Osteoblast (primary cell): ENCODE data around the gene CROCC2. TPM values are rescaled to one million over a fixed set of nuclear protein-coding genes. Genes with fewer than 3 reads are reported as not detected.

Experiments
- DNase-seq: peaks from one replicate; pipeline ENCODE4 v3.0.0; 2011; ENCODE audit warnings: low spot score, mixed read lengths; ENCODE audit not compliant: insufficient read length; ENCODE audit errors: missing footprints
- H2AFZ ChIP-seq: 2 replicates; pipeline ENCODE4 v1.6.0; 2011; ENCODE audit warnings: mild to moderate bottlenecking, low read length
- H3K27ac ChIP-seq: 2 replicates; pipeline ENCODE4 v1.5.1; 2011; ENCODE audit warnings: mild to moderate bottlenecking, low read depth, low read length, moderate library complexity
- H3K27me3 ChIP-seq: 2 replicates; pipeline ENCODE4 v1.6.0; 2012; ENCODE audit warnings: mild to moderate bottlenecking, control low read depth, inconsistent platforms, low read length, moderate library complexity; ENCODE audit not compliant: insufficient read depth
- H3K36me3 ChIP-seq: 2 replicates; pipeline ENCODE4 v1.5.1; 2011; ENCODE audit warnings: mild to moderate bottlenecking, low read length, control low read depth, moderate library complexity; ENCODE audit not compliant: insufficient read depth
- H3K4me1 ChIP-seq: 2 replicates; pipeline ENCODE4 v1.5.1; 2011; ENCODE audit warnings: mild to moderate bottlenecking, low read length, control low read depth, moderate library complexity; ENCODE audit not compliant: insufficient read depth
- H3K4me2 ChIP-seq: 2 replicates; pipeline ENCODE4 v1.6.0; 2011; ENCODE audit warnings: mild to moderate bottlenecking, low read length; ENCODE audit not compliant: insufficient read depth
- H3K4me3 ChIP-seq: fragments of 200-600 bp; sonication (generic); 3 replicates; pipeline ENCODE4 v1.5.1; 2012; ENCODE audit warnings: mild to moderate bottlenecking, low read length, inconsistent platforms; ENCODE audit not compliant: insufficient read depth
- H3K79me2 ChIP-seq: 2 replicates; pipeline ENCODE4 v1.6.0; 2012; ENCODE audit warnings: mild to moderate bottlenecking, low read length, control low read depth, inconsistent platforms; ENCODE audit not compliant: insufficient read depth
- H3K9me3 ChIP-seq: 2 replicates; pipeline ENCODE4 v1.5.1; 2011; ENCODE audit warnings: low read depth, low read length, control low read depth
- H4K20me1 ChIP-seq: 2 replicates; pipeline ENCODE4 v1.6.0; 2012; ENCODE audit warnings: mild to moderate bottlenecking, low read length, control low read depth; ENCODE audit not compliant: insufficient read depth
- CTCF ChIP-seq: IDR thresholded peaks from 2 replicates; pipeline ENCODE4 v1.5.1; 2011; ENCODE audit warnings: mild to moderate bottlenecking, low read depth, low read length, moderate library complexity; ENCODE audit errors: extremely low read depth
- total RNA-seq: library from RNA; depleted of rRNA; stranded (reverse); fragments of >200 nt; gene quantifications from 2 replicates; pipeline ENCODE4 v1.2.3, GENCODE V29; 2012

CROCC2 gene
- total RNA-seq, 1 donor = under 0.01 TPM

DNA sequence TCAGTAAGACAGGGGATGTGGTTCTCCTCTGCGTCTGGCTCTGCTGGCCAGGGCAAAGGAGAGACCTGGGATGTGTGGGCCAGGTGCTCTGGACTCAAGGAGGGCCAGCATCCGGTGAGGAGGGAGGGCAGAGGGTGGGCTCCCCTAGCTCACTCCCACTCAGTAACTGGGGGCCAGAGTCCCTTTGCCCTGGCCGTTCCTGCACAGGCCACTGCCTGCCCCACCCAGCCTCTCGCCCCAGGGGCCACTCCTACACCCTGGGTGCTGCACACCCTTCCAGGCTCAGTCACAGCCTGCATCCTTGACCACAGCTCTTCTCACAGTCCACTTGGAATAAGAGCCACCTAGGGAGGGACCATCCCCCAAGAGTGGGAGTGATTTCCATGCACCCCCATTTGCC lies 133.3 kb downstream of the CROCC2 start:
- H3K36me3 ChIP-seq = peaks cover 16% of the 10 kb centered on the region
- DNase-seq = no peak
- no peak for TF ChIP-seq CTCF
- H2AFZ ChIP-seq = no peak overlapping the region
- peaks cover 12% of the 10 kb centered on the region for H4K20me1 ChIP-seq
- no peak overlapping the region for H3K4me3 ChIP-seq
- H3K27ac ChIP-seq = no peak overlapping the region
- no peaks in the 10 kb centered on the region for H3K4me1 ChIP-seq
- H3K79me2 ChIP-seq = no peaks in the 10 kb centered on the region
- no peaks in the 10 kb centered on the region for H3K9me3 ChIP-seq
- no peaks in the 10 kb centered on the region for H3K27me3 ChIP-seq
- no peak overlapping the region for H3K4me2 ChIP-seq

GRCh38 chr2:241040081-241040803 lies 134.1 kb downstream of the CROCC2 start:
- Histone ChIP-seq H3K9me3 (no peaks in the 10 kb centered on the region), H4K20me1 (peaks cover 11% of the 10 kb centered on the region), H3K4me2 (no peak overlapping the region), H3K27me3 (no peaks in the 10 kb centered on the region), H2AFZ (no peak overlapping the region), H3K27ac (no peak overlapping the region), H3K36me3 (peaks cover 16% of the 10 kb centered on the region), H3K4me1 (no peaks in the 10 kb centered on the region), H3K4me3 (no peak overlapping the region), H3K79me2 (no peaks in the 10 kb centered on the region)
- no peak for DNase-seq
- no peak for TF ChIP-seq CTCF

- no peak overlapping the region for H2AFZ ChIP-seq
- TF ChIP-seq CTCF = no peak
- H3K27me3 ChIP-seq = no peaks in the 10 kb centered on the region
- H3K36me3 ChIP-seq = peaks cover 11% of the 10 kb centered on the region
- no peaks in the 10 kb centered on the region for H3K79me2 ChIP-seq
- H3K9me3 ChIP-seq = no peaks in the 10 kb centered on the region
- H3K4me2 ChIP-seq = no peak overlapping the region
- H3K4me1 ChIP-seq = no peaks in the 10 kb centered on the region
- no peak for DNase-seq
- no peak overlapping the region for H3K4me3 ChIP-seq
- peaks cover 11% of the 10 kb centered on the region for H4K20me1 ChIP-seq
- H3K27ac ChIP-seq = no peak overlapping the region
These were observed 135.5 kb downstream of the CROCC2 start for GRCh38 chr2:241041589-241042158.

Other genes with a start within 250 kb of the CROCC2 start
- gene AQP12B, start 223.5 kb upstream of the CROCC2 start, total RNA-seq = not detected in 2 replicates
- not detected in 2 replicates for gene AQP12A, start 214.5 kb upstream of the CROCC2 start, total RNA-seq
- gene KIF1A, start 86.1 kb upstream of the CROCC2 start, total RNA-seq = under 0.01 TPM in 1 of 2 replicates, not detected in the other
- not detected in 2 replicates for gene AGXT, start 37.5 kb upstream of the CROCC2 start, total RNA-seq
- gene MAB21L4, start 10.2 kb upstream of the CROCC2 start, total RNA-seq = not detected in 2 replicates
- 94.8 and 127 TPM in 2 replicates for gene SNED1, start 92.3 kb downstream of the CROCC2 start, total RNA-seq
- gene MTERF4, start 196.0 kb downstream of the CROCC2 start, total RNA-seq = 20.3 and 30.0 TPM in 2 replicates
- 5.0 and 5.8 TPM in 2 replicates for gene PASK, start 243.1 kb downstream of the CROCC2 start, total RNA-seq
- gene PPP1R7, start 244.1 kb downstream of the CROCC2 start, total RNA-seq = 46.7 and 73.7 TPM in 2 replicates